Measurements from ENCODE around the gene CEP192. TPM values are rescaled to one million over a fixed set of nuclear protein-coding genes. Genes with fewer than 3 reads are reported as not detected.

The CEP192 gene
- polyA plus RNA-seq, 1 of the 3 experiments (the other 2 are of a cell fraction) = 9.4 TPM

GRCh38 chr18:13131283-13131682 is 140.1 kb downstream of the CEP192 start:
- POLR2A ChIA-PET = no interaction called here
- 87% methylated on average over 6 of the region's 6 CpGs for WGBS (ENCODE audit: low lambda C conversion rate)
- H3K4me3 ChIP-seq (ENCODE audit: low read depth in 2 of 2, low read length in 1 of 2) = no peak overlapping the region

GRCh38 chr18:13134551-13135401 is 143.6 kb downstream of the CEP192 start:
- Histone ChIP-seq H3K9ac (no peak overlapping the region), H3K27ac (ENCODE audit: low read depth in 2 of 2, low read length in 1 of 2) (no peak overlapping the region), H3K4me2 (no peak overlapping the region), H3F3A (replicated peaks; ENCODE audit: insufficient read depth) (no peaks in the 10 kb centered on the region), H3K4me3 (ENCODE audit: low read depth in 2 of 2, low read length in 1 of 2) (no peak overlapping the region), H3K36me3 (replicated peaks in 1 of 2; ENCODE audit: control insufficient read depth in 1 of 2, insufficient read depth in 2 of 2, low read length in 1 of 2) (no peaks in the 10 kb centered on the region), H3K27me3 (ENCODE audit: insufficient read depth) (no peaks in the 10 kb centered on the region; the same call in 1 of the 2 replicates), H4K20me1 (ENCODE audit: insufficient read depth) (no peaks in the 10 kb centered on the region), H2AFZ (ENCODE audit: low read depth) (no peak overlapping the region), H3K9me2 (no peaks in the 10 kb centered on the region), H3K4me1 (ENCODE audit: control insufficient read depth in 1 of 2, insufficient read depth in 2 of 2, low read depth in 1 of 2, low read length in 1 of 2) (peaks cover 0 to 14% of the 10 kb centered on the region in 2 experiments; a peak in 1 of 4 replicates), H3K79me2 (ENCODE audit: insufficient read depth) (no peaks in the 10 kb centered on the region), H3K9me3 (no peaks in the 10 kb centered on the region)
- CTCF ChIA-PET = interaction anchor here (1.2 kb wide), 1 partner anchor 25 kb away, joined by 3 read pairs; no protein-coding TSS in a partner anchor
- no peak for DNase-seq
- POLR2A ChIA-PET = no interaction called here
- peak; percentile 66; the same call in 1 of the 2 replicates for TF ChIP-seq REST (IDR thresholded peaks at IDR 0.05; ENCODE audit: low read depth, low read length)
- no peak for TF ChIP-seq FOXM1 (IDR thresholded peaks at IDR 0.05; ENCODE audit: low read depth)
- TF ChIP-seq FOSL2 (IDR thresholded peaks at IDR 0.05; ENCODE audit: borderline replicate concordance, low read depth) = no peak
- TF ChIP-seq EP300 (IDR thresholded peaks at IDR 0.05; ENCODE audit: borderline replicate concordance in 1 of 2, low read depth in 1 of 2, low read length in 1 of 2) = no peak
- no peak for TF ChIP-seq RXRA (IDR thresholded peaks at IDR 0.05; ENCODE audit: borderline replicate concordance, low read depth)
- 96% methylated on average over 12 of the region's 52 CpGs for WGBS (ENCODE audit: low lambda C conversion rate)

More at GRCh38 chr18:13131283-13131682, 140.1 kb downstream of the CEP192 start:
- no peak overlapping the region for H3K9ac ChIP-seq
- H3K9me2 ChIP-seq = no peaks in the 10 kb centered on the region
- H3K9me3 ChIP-seq = no peaks in the 10 kb centered on the region
- CTCF ChIA-PET = interaction anchor here (1.4 to 1.5 kb wide), 2 partner anchors 19 to 28 kb away, joined by 3 to 4 read pairs; no protein-coding TSS in a partner anchor
- DNase-seq = no peak
- H4K20me1 ChIP-seq (ENCODE audit: insufficient read depth) = no peaks in the 10 kb centered on the region
- H3K4me2 ChIP-seq = no peak overlapping the region
- no peaks in the 10 kb centered on the region for H3F3A ChIP-seq (replicated peaks; ENCODE audit: insufficient read depth)
- peaks cover 0 to 7% of the 10 kb centered on the region in 2 experiments for H3K36me3 ChIP-seq (replicated peaks in 1 of 2; ENCODE audit: control insufficient read depth in 1 of 2, insufficient read depth in 2 of 2, low read length in 1 of 2)
- H2AFZ ChIP-seq (ENCODE audit: low read depth) = no peak overlapping the region
- TF ChIP-seq FOSL2 (IDR thresholded peaks at IDR 0.05; ENCODE audit: borderline replicate concordance, low read depth) (no peak), SMC3 (IDR thresholded peaks at IDR 0.05; ENCODE audit: low read depth, low read length) (no peak), USF2 (IDR thresholded peaks at IDR 0.05; ENCODE audit: borderline replicate concordance, low read depth, low read length) (no peak), JUND (IDR thresholded peaks at IDR 0.05) (no peak), NFIC (IDR thresholded peaks at IDR 0.05; ENCODE audit: borderline replicate concordance) (no peak), MXI1 (IDR thresholded peaks at IDR 0.05; ENCODE audit: low read depth, low read length) (no peak), YY1 (IDR thresholded peaks at IDR 0.05; ENCODE audit: low read depth) (no peak), ELF1 (IDR thresholded peaks at IDR 0.05) (no peak), ZBTB33 (IDR thresholded peaks at IDR 0.05; ENCODE audit: borderline replicate concordance, low read depth) (no peak), TCF12 (IDR thresholded peaks at IDR 0.05) (no peak), MEF2A (IDR thresholded peaks at IDR 0.05; ENCODE audit: borderline replicate concordance, low read depth) (no peak), GATA2 (CRISPR knock-in tag; IDR thresholded peaks at IDR 0.05) (no peak), TAF1 (IDR thresholded peaks at IDR 0.05; ENCODE audit: borderline replicate concordance, low read depth, low read length) (no peak), FOXJ3 (CRISPR knock-in tag; IDR thresholded peaks at IDR 0.05) (no peak)
- H3K4me1 ChIP-seq (ENCODE audit: control insufficient read depth in 1 of 2, insufficient read depth in 2 of 2, low read depth in 1 of 2, low read length in 1 of 2) = peaks cover 0 to 8% of the 10 kb centered on the region in 2 experiments; a peak in 1 of 4 replicates
- no peaks in the 10 kb centered on the region; the same call in 1 of the 2 replicates for H3K27me3 ChIP-seq (ENCODE audit: insufficient read depth)
- no peaks in the 10 kb centered on the region for H3K79me2 ChIP-seq (ENCODE audit: insufficient read depth)
- H3K27ac ChIP-seq (ENCODE audit: low read depth in 2 of 2, low read length in 1 of 2) = no peak overlapping the region

All from SK-N-SH (cell line).